SK-N-SH treated with all-trans-retinoic acid at 6 μM for 48 hours (cell line): ENCODE data around the gene AUTS2.

Experiments used
- ATAC-seq: fragments of 200-7000 bp; cut with Tn5 transposase; 3 replicates; pipeline ENCODE4 v1.9.1; 2020; ENCODE audit warnings: mild to moderate bottlenecking, moderate library complexity
- ARNTL ChIP-seq: fragments of 450-650 bp; formaldehyde crosslinking; IDR thresholded peaks from 2 replicates; pipeline ENCODE4 v1.5.0; 2020; ENCODE audit warnings: low read depth, mild to moderate bottlenecking, moderate library complexity, borderline replicate concordance
- CREB5 ChIP-seq: fragments of 250-450 bp; sonication (Bioruptor Pico); IDR thresholded peaks from 2 replicates; pipeline ENCODE4 v1.5.1; 2020; ENCODE audit warnings: low read depth, mild to moderate bottlenecking, moderate library complexity
- CSDC2 ChIP-seq: fragments of 250-450 bp; sonication (Bioruptor Pico); IDR thresholded peaks from 2 replicates; pipeline ENCODE4 v1.5.0; 2020; ENCODE audit warnings: mild to moderate bottlenecking, moderate library complexity
- CSRNP3 ChIP-seq: fragments of 250-450 bp; sonication (Bioruptor Pico); IDR thresholded peaks from 2 replicates; pipeline ENCODE4 v1.5.1; 2021; ENCODE audit warnings: mild to moderate bottlenecking, moderate library complexity
- ESRRG ChIP-seq: fragments of 250-450 bp; sonication (Bioruptor Pico); IDR thresholded peaks from 2 replicates; pipeline ENCODE4 v1.6.1; 2021; ENCODE audit warnings: mild to moderate bottlenecking
- GLIS3 ChIP-seq: fragments of 250-450 bp; sonication (Bioruptor Pico); IDR thresholded peaks from 2 replicates; pipeline ENCODE4 v1.5.0; 2020; ENCODE audit warnings: mild to moderate bottlenecking, moderate library complexity
- PATZ1 ChIP-seq: fragments of 250-450 bp; sonication (Bioruptor Pico); IDR thresholded peaks from 2 replicates; pipeline ENCODE4 v1.8.0; 2020; ENCODE audit warnings: mild to moderate bottlenecking, moderate library complexity, borderline replicate concordance
- POU6F1 ChIP-seq: fragments of 250-450 bp; sonication (Bioruptor Pico); IDR thresholded peaks from 2 replicates; pipeline ENCODE4 v1.8.0; 2021; ENCODE audit warnings: low read depth, mild to moderate bottlenecking, moderate library complexity, borderline replicate concordance
- PPARA ChIP-seq: fragments of 250-450 bp; sonication (Bioruptor Pico); IDR thresholded peaks from 2 replicates; pipeline ENCODE4 v1.5.0; 2020; ENCODE audit warnings: mild to moderate bottlenecking, borderline replicate concordance
- RARB ChIP-seq: fragments of 250-450 bp; sonication (Bioruptor Pico); IDR thresholded peaks from 2 replicates; pipeline ENCODE4 v1.8.0; 2021; ENCODE audit warnings: mild to moderate bottlenecking, moderate library complexity
- TCF4 ChIP-seq: fragments of 250-450 bp; sonication (Bioruptor Pico); IDR thresholded peaks from 2 replicates; pipeline ENCODE4 v1.8.0; 2021; ENCODE audit warnings: mild to moderate bottlenecking, moderate library complexity, borderline replicate concordance
- TOX ChIP-seq: fragments of 250-450 bp; sonication (Bioruptor Pico); IDR thresholded peaks from 2 replicates; pipeline ENCODE4 v1.8.0; 2021; ENCODE audit warnings: mild to moderate bottlenecking, moderate library complexity, borderline replicate concordance
- TSHZ2 ChIP-seq: fragments of 250-450 bp; sonication (Bioruptor Pico); IDR thresholded peaks from 2 replicates; pipeline ENCODE4 v1.5.0; 2020; ENCODE audit warnings: mild to moderate bottlenecking, moderate library complexity
- ZC3H10 ChIP-seq: fragments of 250-450 bp; sonication (Bioruptor Pico); IDR thresholded peaks from 2 replicates; pipeline ENCODE4 v1.5.1; 2021; ENCODE audit warnings: mild to moderate bottlenecking, moderate library complexity
- ZFP3 ChIP-seq: fragments of 250-450 bp; sonication (Bioruptor Pico); IDR thresholded peaks from 2 replicates; pipeline ENCODE4 v1.5.0; 2020; ENCODE audit warnings: mild to moderate bottlenecking, moderate library complexity
- ZNF70 ChIP-seq: fragments of 450-650 bp; formaldehyde crosslinking; IDR thresholded peaks from 2 replicates; pipeline ENCODE4 v1.5.0; 2020; ENCODE audit warnings: mild to moderate bottlenecking, moderate library complexity
- ZNF8 ChIP-seq: fragments of 450-650 bp; formaldehyde crosslinking; IDR thresholded peaks from 2 replicates; pipeline ENCODE4 v1.5.0; 2020; ENCODE audit warnings: mild to moderate bottlenecking, moderate library complexity

Gene AUTS2

GRCh38 chr7:70052691-70053090, 454.4 kb downstream of the AUTS2 start (continued):
- TF ChIP-seq TSHZ2 (CRISPR knock-in tag), result no peak

GRCh38 chr7:70053421-70053820, 455.1 kb downstream of the AUTS2 start:
- TF ChIP-seq ZNF8 (CRISPR knock-in tag) (no peak), ESRRG (no peak), PATZ1 (CRISPR knock-in tag) (no peak), TCF4 (CRISPR knock-in tag) (no peak), ZC3H10 (CRISPR knock-in tag) (no peak), GLIS3 (no peak)
- TF ChIP-seq, all 23 proteins: peak for 0
- ATAC-seq, result no peak

GRCh38 chr7:70053989-70054388, 455.7 kb downstream of the AUTS2 start:
- no peak for TF ChIP-seq ZFP3 (CRISPR knock-in tag)
- TF ChIP-seq CREB5 (CRISPR knock-in tag), result no peak
- TF ChIP-seq POU6F1, result no peak
- ATAC-seq, result no peak

- ATAC-seq, result no peak
- TF ChIP-seq ZNF8 (CRISPR knock-in tag) (no peak), ZC3H10 (CRISPR knock-in tag) (no peak), ZNF70 (CRISPR knock-in tag) (no peak), CSDC2 (CRISPR knock-in tag) (no peak), PPARA (CRISPR knock-in tag) (no peak), GLIS3 (no peak), CSRNP3 (CRISPR knock-in tag) (no peak), ARNTL (CRISPR knock-in tag) (no peak), POU6F1 (no peak), PATZ1 (CRISPR knock-in tag) (no peak), TOX (no peak), TCF4 (CRISPR knock-in tag) (no peak), TSHZ2 (CRISPR knock-in tag) (no peak), CREB5 (CRISPR knock-in tag) (no peak), ZFP3 (CRISPR knock-in tag) (no peak), RARB (no peak)
Observed at GRCh38 chr7:70056363-70056762, 458.1 kb downstream of the AUTS2 start.
